Karpas-422 (cell line): ENCODE data around the gene KCNJ12. TPM values are rescaled to one million over a fixed set of nuclear protein-coding genes. Genes with fewer than 3 reads are reported as not detected.

Source experiments
- DNase-seq: peaks from one replicate; pipeline ENCODE4 v3.0.0-alpha.2; 2015
- H2AFZ ChIP-seq: fragments of 200-600 bp; sonication (generic); 2 replicates; pipeline ENCODE4 v1.6.1; 2014; ENCODE audit warnings: antibody characterized with exemption, low read length, mixed read lengths
- H3K27ac ChIP-seq: fragments of 200-600 bp; sonication (generic); 2 replicates; pipeline ENCODE4 v1.5.1; 2014; ENCODE audit warnings: mild to moderate bottlenecking, low read length, moderate library complexity
- H3K27me3 ChIP-seq: fragments of 200-600 bp; sonication (generic); 2 replicates; pipeline ENCODE4 v1.6.1; 2014; ENCODE audit warnings: low read length, mixed read lengths
- H3K36me3 ChIP-seq: fragments of 200-600 bp; sonication (generic); 2 replicates; pipeline ENCODE4 v1.6.1; 2014; ENCODE audit warnings: low read length, mixed read lengths; ENCODE audit not compliant: insufficient read depth
- H3K4me1 ChIP-seq: fragments of 200-600 bp; sonication (generic); 2 replicates; pipeline ENCODE4 v1.6.1; 2014; ENCODE audit warnings: mild to moderate bottlenecking, low read length, mixed read lengths
- H3K4me2 ChIP-seq: fragments of 200-600 bp; sonication (generic); 2 replicates; pipeline ENCODE4 v1.6.1; 2014; ENCODE audit warnings: low read length, low read depth, mild to moderate bottlenecking; ENCODE audit not compliant: poor library complexity, severe bottlenecking
- H3K4me3 ChIP-seq: fragments of 200-600 bp; sonication (generic); 2 replicates; pipeline ENCODE4 v1.5.1; 2014; ENCODE audit warnings: mild to moderate bottlenecking, antibody characterized with exemption, low read length, mixed read lengths
- H3K79me2 ChIP-seq: fragments of 200-600 bp; sonication (generic); 2 replicates; pipeline ENCODE4 v1.6.1; 2014; ENCODE audit warnings: mild to moderate bottlenecking, low read length, mixed read lengths
- H3K9ac ChIP-seq: fragments of 200-600 bp; sonication (generic); 2 replicates; pipeline ENCODE4 v1.6.0; 2014; ENCODE audit warnings: low read length
- H3K9me2 ChIP-seq: fragments of 200-600 bp; sonication (generic), shearing (Covaris generic); replicated peaks from 2 replicates; pipeline ENCODE4 v1.6.0; 2014; ENCODE audit warnings: mild to moderate bottlenecking, low read length, moderate library complexity; ENCODE audit not compliant: insufficient read depth
- H3K9me3 ChIP-seq: fragments of 300-700, 200-600 bp; sonication (generic); 2 replicates; pipeline ENCODE4 v1.6.1; 2014; ENCODE audit warnings: low read length, mixed read lengths
- H4K20me1 ChIP-seq: fragments of 200-600 bp; sonication (generic); 2 replicates; pipeline ENCODE4 v1.6.1; 2014; ENCODE audit warnings: mild to moderate bottlenecking, antibody characterized with exemption, low read length, low read depth; ENCODE audit not compliant: insufficient read depth
- total RNA-seq: library from RNA; depleted of rRNA; stranded (reverse); fragments of >200 nt; shearing (Covaris generic); gene quantifications from 2 replicates; pipeline ENCODE4 v1.2.3, GENCODE V29; 2014; ENCODE audit warnings: low replicate concordance

KCNJ12 gene
- total RNA-seq, 1 experiment from 2014 or later = 0.22 TPM

DNA sequence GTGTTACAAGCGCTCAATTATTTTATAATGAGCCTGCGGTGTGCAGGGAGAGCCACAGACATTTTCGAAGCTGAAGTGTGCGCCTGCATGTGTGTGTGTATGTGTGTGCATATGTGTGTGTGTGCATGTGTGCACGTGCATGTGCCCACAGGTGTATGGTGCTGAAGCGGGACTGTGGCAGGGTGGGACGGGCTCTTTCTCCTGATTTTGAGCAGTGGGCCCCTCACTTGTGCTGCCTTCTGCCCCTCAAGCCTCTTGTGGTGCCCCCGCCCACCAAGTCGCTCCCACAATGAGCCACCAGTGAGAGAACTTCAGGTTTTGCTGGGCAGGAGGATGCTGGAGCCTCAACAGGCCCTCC, 16.7 kb upstream of the KCNJ12 start:
- Histone ChIP-seq H4K20me1 (no peaks in the 10 kb centered on the region), H3K9me3 (no peaks in the 10 kb centered on the region), H3K9ac (no peak overlapping the region)

GRCh38 chr17:21360048-21360447, 16.1 kb upstream of the KCNJ12 start:
- H3K9ac ChIP-seq = peak overlapping the region; percentile 46; the same call in 1 of the 2 replicates
- no peaks in the 10 kb centered on the region for H3K9me3 ChIP-seq
- H2AFZ ChIP-seq = no peak overlapping the region
- H3K27ac ChIP-seq = no peak overlapping the region
- no peak overlapping the region for H3K4me3 ChIP-seq
- H3K4me1 ChIP-seq = peaks cover 16% of the 10 kb centered on the region
- H3K4me2 ChIP-seq = no peak overlapping the region
- H3K79me2 ChIP-seq = no peaks in the 10 kb centered on the region
- H3K9me2 ChIP-seq = no peaks in the 10 kb centered on the region
- DNase-seq = peak; percentile 41
- H3K27me3 ChIP-seq = no peaks in the 10 kb centered on the region
- H4K20me1 ChIP-seq = no peaks in the 10 kb centered on the region
- no peaks in the 10 kb centered on the region for H3K36me3 ChIP-seq

More for the DNA sequence above, 16.7 kb upstream of the KCNJ12 start:
- no peaks in the 10 kb centered on the region for H3K79me2 ChIP-seq
- peaks cover 16% of the 10 kb centered on the region for H3K4me1 ChIP-seq
- H3K27ac ChIP-seq = no peak overlapping the region
- H3K9me2 ChIP-seq = no peaks in the 10 kb centered on the region
- DNase-seq = no peak
- H3K4me3 ChIP-seq = no peak overlapping the region
- no peaks in the 10 kb centered on the region for H3K27me3 ChIP-seq
- no peak overlapping the region for H3K4me2 ChIP-seq
- no peaks in the 10 kb centered on the region for H3K36me3 ChIP-seq
- no peak overlapping the region for H2AFZ ChIP-seq

GRCh38 chr17:21361020-21361809, 14.9 kb upstream of the KCNJ12 start:
- Histone ChIP-seq H4K20me1 (no peaks in the 10 kb centered on the region), H3K4me2 (no peak overlapping the region), H3K79me2 (no peaks in the 10 kb centered on the region), H3K9me3 (no peaks in the 10 kb centered on the region), H3K9me2 (no peaks in the 10 kb centered on the region), H3K4me1 (peaks cover 16% of the 10 kb centered on the region), H3K4me3 (no peak overlapping the region), H2AFZ (no peak overlapping the region), H3K27ac (no peak overlapping the region), H3K36me3 (no peaks in the 10 kb centered on the region), H3K27me3 (no peaks in the 10 kb centered on the region), H3K9ac (no peak overlapping the region)
- DNase-seq = no peak

- Histone ChIP-seq H3K9me2 (no peaks in the 10 kb centered on the region), H3K27me3 (no peaks in the 10 kb centered on the region), H3K9me3 (no peaks in the 10 kb centered on the region), H3K9ac (no peak overlapping the region), H2AFZ (no peak overlapping the region), H3K4me2 (no peak overlapping the region), H4K20me1 (no peaks in the 10 kb centered on the region), H3K27ac (no peak overlapping the region), H3K4me3 (no peak overlapping the region), H3K79me2 (no peaks in the 10 kb centered on the region), H3K36me3 (no peaks in the 10 kb centered on the region), H3K4me1 (peaks cover 16% of the 10 kb centered on the region)
- no peak for DNase-seq
Observed at GRCh38 chr17:21362331-21362931, 13.7 kb upstream of the KCNJ12 start.

GRCh38 chr17:21363776-21364642, 12.1 kb upstream of the KCNJ12 start:
- Histone ChIP-seq H3K9me2 (no peaks in the 10 kb centered on the region), H3K27me3 (no peaks in the 10 kb centered on the region), H3K79me2 (no peaks in the 10 kb centered on the region), H3K4me3 (no peak overlapping the region), H3K9me3 (no peaks in the 10 kb centered on the region), H3K9ac (no peak overlapping the region), H3K27ac (no peak overlapping the region), H3K36me3 (no peaks in the 10 kb centered on the region), H3K4me2 (no peak overlapping the region), H3K4me1 (peaks cover 28% of the 10 kb centered on the region), H4K20me1 (no peaks in the 10 kb centered on the region), H2AFZ (no peak overlapping the region)
- no peak for DNase-seq

DNA sequence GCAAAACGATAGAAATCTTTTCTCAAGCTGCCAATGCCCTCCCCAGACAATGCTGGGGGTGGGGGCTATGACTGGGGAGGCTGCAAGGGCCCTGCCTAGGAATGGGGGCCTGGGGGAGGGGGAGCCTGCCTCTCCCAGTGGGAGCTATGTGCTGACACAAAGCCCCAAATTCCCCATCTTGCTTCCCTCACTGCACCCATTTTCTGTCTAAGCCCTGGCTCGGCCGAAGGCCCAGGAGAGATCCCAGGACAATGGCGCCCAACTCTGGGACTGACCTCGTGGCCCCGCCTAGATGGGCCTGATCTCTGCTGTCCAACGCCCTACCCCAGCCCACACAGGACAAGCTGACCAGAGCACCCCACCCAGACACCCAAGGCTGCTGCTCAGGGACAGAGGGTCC, 11.1 kb upstream of the KCNJ12 start:
- H3K4me2 ChIP-seq = no peak overlapping the region
- H3K9ac ChIP-seq = no peak overlapping the region
- peak; percentile 29 for DNase-seq
- no peaks in the 10 kb centered on the region for H3K27me3 ChIP-seq
- no peaks in the 10 kb centered on the region for H4K20me1 ChIP-seq
- H3K27ac ChIP-seq = no peak overlapping the region
- H3K4me3 ChIP-seq = no peak overlapping the region
- H3K4me1 ChIP-seq = peaks cover 32% of the 10 kb centered on the region
- H3K79me2 ChIP-seq = no peaks in the 10 kb centered on the region
- H2AFZ ChIP-seq = no peak overlapping the region
- no peaks in the 10 kb centered on the region for H3K9me2 ChIP-seq
- H3K9me3 ChIP-seq = no peaks in the 10 kb centered on the region
- no peaks in the 10 kb centered on the region for H3K36me3 ChIP-seq

DNA sequence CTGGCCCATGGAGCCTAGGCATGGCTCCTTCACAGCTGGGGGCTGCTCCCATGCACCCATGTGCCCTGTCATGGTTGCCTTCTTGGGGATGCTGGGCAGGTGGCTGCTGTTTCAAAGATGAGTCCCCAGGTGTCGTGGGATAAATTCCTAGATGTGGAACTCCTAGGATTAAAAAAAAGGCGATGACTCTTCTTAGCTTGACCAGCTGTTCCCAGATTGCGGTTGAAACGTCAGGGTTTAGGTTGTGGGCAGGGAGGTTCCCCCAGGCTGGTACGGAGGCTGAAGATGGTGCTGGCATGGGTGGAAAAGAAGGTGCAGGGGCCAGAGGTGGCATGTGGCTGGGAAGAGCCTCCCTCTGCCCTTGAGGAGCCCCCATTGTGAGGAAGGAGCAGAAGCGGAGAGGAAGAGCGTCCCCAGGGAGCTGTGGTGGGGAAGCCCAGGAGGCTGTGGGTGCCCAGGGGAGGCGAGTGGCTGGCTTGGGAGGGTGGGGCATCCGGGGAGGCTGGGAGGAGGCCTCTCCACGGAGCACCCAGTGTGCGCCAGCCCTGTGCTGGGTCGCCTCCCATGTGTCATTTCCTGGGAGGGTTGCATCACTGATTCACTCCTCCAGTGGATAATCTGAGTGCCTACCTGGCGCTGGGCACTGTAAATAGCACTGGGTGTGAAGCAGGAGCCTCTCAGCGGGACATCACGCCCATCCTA, 7.5 kb upstream of the KCNJ12 start:
- H3K9ac ChIP-seq = peak overlapping the region; percentile 82
- H4K20me1 ChIP-seq = no peaks in the 10 kb centered on the region
- peak; percentile 87 for DNase-seq
- H3K4me3 ChIP-seq = peak overlapping the region; percentile 43; the same call in 1 of the 2 replicates
- peak overlapping the region; percentile 83 for H3K4me2 ChIP-seq
- H3K79me2 ChIP-seq = no peaks in the 10 kb centered on the region
- no peaks in the 10 kb centered on the region for H3K36me3 ChIP-seq
- H3K27ac ChIP-seq = peak overlapping the region; percentile 98
- no peaks in the 10 kb centered on the region for H3K9me2 ChIP-seq
- no peak overlapping the region for H2AFZ ChIP-seq
- no peaks in the 10 kb centered on the region for H3K27me3 ChIP-seq
- peaks cover 62% of the 10 kb centered on the region for H3K4me1 ChIP-seq
- no peaks in the 10 kb centered on the region for H3K9me3 ChIP-seq
